WTC11 (cell line): ENCODE data around the gene ACOXL. TPM values are rescaled to one million over a fixed set of nuclear protein-coding genes. Genes with fewer than 3 reads are reported as not detected.
A peak's percentile ranks its signal among the peaks of the same experiment; 100 is the strongest.

Source experiments
- ATAC-seq: fragments of 200-7000 bp; cut with Tn5 transposase; 2 replicates; pipeline ENCODE4 v1.10.0; 2021; ENCODE audit warnings: mild to moderate bottlenecking, moderate library complexity
- CTCF ChIA-PET: fragments of 300-600 bp; sonication (Branson Sonifier 250); formaldehyde crosslinking; loops from one replicate; lab custom pipeline; 2021; ENCODE audit warnings: antibody characterized with exemption; lab: Charles Lee
- POLR2A ChIA-PET: fragments of 350-600 bp; sonication (Branson Sonifier 250); formaldehyde crosslinking; loops from one replicate; lab custom pipeline; 2021; ENCODE audit warnings: antibody characterized with exemption; lab: Charles Lee
- DNase-seq: peaks from one replicate; pipeline ENCODE4 v3.0.0; 2021; ENCODE audit warnings: low spot score
- H3K27ac Mint-ChIP-seq: 2 replicates; pipeline ENCODE4 v1.8.0; 2021; ENCODE audit warnings: mixed read lengths
- H3K27me3 Mint-ChIP-seq: 2 replicates; pipeline ENCODE4 v1.8.0; 2021; ENCODE audit warnings: low read depth, mild to moderate bottlenecking, moderate library complexity, mixed read lengths
- H3K36me3 Mint-ChIP-seq: 2 replicates; pipeline ENCODE4 v1.8.0; 2021; ENCODE audit warnings: mixed read lengths
- H3K4me1 Mint-ChIP-seq: 2 replicates; pipeline ENCODE4 v1.8.0; 2022; ENCODE audit warnings: mixed read lengths
- H3K4me3 Mint-ChIP-seq: 2 replicates; pipeline ENCODE4 v1.8.0; 2021; ENCODE audit warnings: mild to moderate bottlenecking, moderate library complexity, mixed read lengths
- H3K9me3 Mint-ChIP-seq: 2 replicates; pipeline ENCODE4 v1.8.0; 2021; ENCODE audit warnings: mixed read lengths
- AFF4 ChIP-seq: sonication (generic); formaldehyde crosslinking; IDR thresholded peaks from 2 replicates; pipeline ENCODE4 v1.8.1; 2023; ENCODE audit warnings: mild to moderate bottlenecking, missing genetic modification reagents, borderline replicate concordance
- CBFB ChIP-seq: sonication (generic); formaldehyde crosslinking; IDR thresholded peaks from 2 replicates; pipeline ENCODE4 v1.8.1; 2022; ENCODE audit warnings: mild to moderate bottlenecking, low read depth, missing genetic modification reagents
- CTCF ChIP-seq: fragments of 200-600 bp; IDR thresholded peaks from 2 replicates; pipeline ENCODE4 v1.8.0; 2022; ENCODE audit warnings: antibody characterized with exemption
- E2F1 ChIP-seq: sonication (generic); formaldehyde crosslinking; IDR thresholded peaks from 2 replicates; pipeline ENCODE4 v1.8.0; 2022; ENCODE audit warnings: mild to moderate bottlenecking, missing genetic modification reagents
- EMX1 ChIP-seq: fragments of 250-450 bp; sonication (Bioruptor Pico); IDR thresholded peaks from 2 replicates; pipeline ENCODE4 v1.8.0; 2021; ENCODE audit warnings: mild to moderate bottlenecking
- FOXP1 ChIP-seq: sonication (generic); formaldehyde crosslinking; IDR thresholded peaks from 2 replicates; pipeline ENCODE4 v1.8.0; 2022; ENCODE audit warnings: missing genetic modification reagents, mild to moderate bottlenecking, moderate library complexity, borderline replicate concordance
- RORB ChIP-seq: fragments of 250-450 bp; sonication (Bioruptor Pico); IDR thresholded peaks from 2 replicates; pipeline ENCODE4 v1.9.0; 2021; ENCODE audit warnings: mild to moderate bottlenecking
- SMAD4 ChIP-seq: sonication (generic); formaldehyde crosslinking; IDR thresholded peaks from 2 replicates; pipeline ENCODE4 v1.8.0; 2022; ENCODE audit warnings: mild to moderate bottlenecking, missing genetic modification reagents
- SOX15 ChIP-seq: fragments of 250-450 bp; sonication (Bioruptor Pico); IDR thresholded peaks from 2 replicates; pipeline ENCODE4 v1.9.0; 2021; ENCODE audit warnings: mild to moderate bottlenecking
- TCF7 ChIP-seq: sonication (generic); formaldehyde crosslinking; IDR thresholded peaks from 2 replicates; pipeline ENCODE4 v1.8.0; 2022; ENCODE audit warnings: mild to moderate bottlenecking, low read depth, missing genetic modification reagents, moderate library complexity
- TP53 ChIP-seq: sonication (generic); formaldehyde crosslinking; IDR thresholded peaks from 2 replicates; pipeline ENCODE4 v1.8.1; 2023; ENCODE audit warnings: mild to moderate bottlenecking, missing genetic modification reagents
- ZBTB21 ChIP-seq: sonication (generic); formaldehyde crosslinking; IDR thresholded peaks from 2 replicates; pipeline ENCODE4 v1.8.1; 2023; ENCODE audit warnings: mild to moderate bottlenecking, missing genetic modification reagents, borderline replicate concordance
- total RNA-seq: library from RNA; stranded (reverse); gene quantifications from 3 replicates; pipeline ENCODE4 v1.2.3, GENCODE V29; 2021
- TF ChIP-seq, protein P1 (sequence below): sonication (generic); formaldehyde crosslinking; IDR thresholded peaks from 2 replicates; pipeline ENCODE4 v1.8.0; 2023; ENCODE audit warnings: missing genetic modification reagents
- TF ChIP-seq, protein P2 (sequence below): fragments of 250-450 bp; sonication (Bioruptor Pico); IDR thresholded peaks from 2 replicates; pipeline ENCODE4 v1.9.0; 2021; ENCODE audit warnings: mild to moderate bottlenecking
- TF ChIP-seq, protein P3 (sequence below): sonication (generic); formaldehyde crosslinking; IDR thresholded peaks from 2 replicates; pipeline ENCODE4 v1.8.0; 2023; ENCODE audit warnings: missing genetic modification reagents, mild to moderate bottlenecking, borderline replicate concordance

The ACOXL gene
- total RNA-seq, 1 experiment from 2014 or later = 14.9 TPM

- H3K4me3 Mint-ChIP-seq = no peak overlapping the region
- H3K36me3 Mint-ChIP-seq = peaks cover 49% of the 10 kb centered on the region
- no peak overlapping the region for H3K27ac Mint-ChIP-seq
- no peaks in the 10 kb centered on the region for H3K9me3 Mint-ChIP-seq
- CTCF ChIA-PET = no interaction called here
- ATAC-seq (no peak), DNase-seq (no peak)
- TF ChIP-seq AFF4 (CRISPR knock-in tag) = no peak
- TF ChIP-seq SMAD4 (CRISPR knock-in tag) = no peak
- TF ChIP-seq, protein P1, sequence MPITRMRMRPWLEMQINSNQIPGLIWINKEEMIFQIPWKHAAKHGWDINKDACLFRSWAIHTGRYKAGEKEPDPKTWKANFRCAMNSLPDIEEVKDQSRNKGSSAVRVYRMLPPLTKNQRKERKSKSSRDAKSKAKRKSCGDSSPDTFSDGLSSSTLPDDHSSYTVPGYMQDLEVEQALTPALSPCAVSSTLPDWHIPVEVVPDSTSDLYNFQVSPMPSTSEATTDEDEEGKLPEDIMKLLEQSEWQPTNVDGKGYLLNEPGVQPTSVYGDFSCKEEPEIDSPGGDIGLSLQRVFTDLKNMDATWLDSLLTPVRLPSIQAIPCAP (CRISPR knock-in tag) = no peak
- TF ChIP-seq, all 79 proteins: peak for 0
- POLR2A ChIA-PET = no interaction called here
- H3K27me3 Mint-ChIP-seq = no peaks in the 10 kb centered on the region
- peaks cover 20% of the 10 kb centered on the region for H3K4me1 Mint-ChIP-seq
Measured at GRCh38 chr2:111155610-111156009, 423.2 kb downstream of the ACOXL start.

GRCh38 chr2:111156529-111156928, 424.2 kb downstream of the ACOXL start:
- Mint-ChIP-seq H3K27me3 (no peaks in the 10 kb centered on the region), H3K4me3 (no peak overlapping the region)

DNA sequence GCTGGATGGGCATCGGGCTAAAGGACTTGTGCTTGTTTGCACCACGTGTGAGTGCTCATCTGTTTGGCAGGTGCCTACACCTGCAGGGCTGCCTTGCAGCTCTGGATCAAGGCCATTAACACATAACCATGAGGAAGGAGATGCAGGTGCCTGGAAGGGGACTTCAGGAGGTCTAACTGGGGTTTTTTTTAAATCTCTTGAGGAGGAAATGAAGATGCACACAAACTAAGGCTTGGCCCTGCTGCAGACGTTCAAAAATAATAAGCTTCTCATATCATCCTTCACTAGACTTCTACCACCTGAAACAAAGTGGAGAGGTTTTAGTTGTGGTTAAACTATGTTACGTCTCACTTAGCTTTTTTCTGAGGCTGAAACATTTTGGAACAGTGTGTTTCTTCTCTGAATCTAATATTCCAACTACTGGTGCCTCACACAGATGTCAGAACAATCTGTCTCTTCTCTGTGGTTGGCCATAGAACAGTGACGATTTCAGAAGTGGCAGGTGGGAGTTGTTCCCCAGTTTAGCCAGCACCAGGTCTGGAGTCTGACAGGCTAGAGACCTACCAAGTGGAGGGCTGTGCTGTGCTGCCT, 424.8 kb downstream of the ACOXL start:
- DNase-seq (no peak), ATAC-seq (no peak)
- CTCF ChIA-PET = no interaction called here
- POLR2A ChIA-PET = no interaction called here
- no peaks in the 10 kb centered on the region for H3K9me3 Mint-ChIP-seq
- H3K36me3 Mint-ChIP-seq = peaks cover 38% of the 10 kb centered on the region
- peaks cover 21% of the 10 kb centered on the region for H3K4me1 Mint-ChIP-seq
- H3K4me3 Mint-ChIP-seq = no peak overlapping the region
- H3K27ac Mint-ChIP-seq = 0 out of 2 replicates have a peak overlapping the region, but pooled peaks have one; percentile 43
- no peaks in the 10 kb centered on the region for H3K27me3 Mint-ChIP-seq
- TF ChIP-seq FOXP1 (CRISPR knock-in tag) (no peak), CTCF (no peak), CBFB (CRISPR knock-in tag) (no peak), SMAD4 (CRISPR knock-in tag) (no peak), TP53 (CRISPR knock-in tag) (no peak), SOX15 (no peak), EMX1 (CRISPR knock-in tag) (no peak), ZBTB21 (CRISPR knock-in tag) (no peak), TCF7 (CRISPR knock-in tag) (no peak), E2F1 (CRISPR knock-in tag) (no peak)
- TF ChIP-seq, protein P2, sequence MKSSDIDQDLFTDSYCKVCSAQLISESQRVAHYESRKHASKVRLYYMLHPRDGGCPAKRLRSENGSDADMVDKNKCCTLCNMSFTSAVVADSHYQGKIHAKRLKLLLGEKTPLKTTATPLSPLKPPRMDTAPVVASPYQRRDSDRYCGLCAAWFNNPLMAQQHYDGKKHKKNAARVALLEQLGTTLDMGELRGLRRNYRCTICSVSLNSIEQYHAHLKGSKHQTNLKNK (CRISPR knock-in tag) = no peak
- TF ChIP-seq, protein P3, sequence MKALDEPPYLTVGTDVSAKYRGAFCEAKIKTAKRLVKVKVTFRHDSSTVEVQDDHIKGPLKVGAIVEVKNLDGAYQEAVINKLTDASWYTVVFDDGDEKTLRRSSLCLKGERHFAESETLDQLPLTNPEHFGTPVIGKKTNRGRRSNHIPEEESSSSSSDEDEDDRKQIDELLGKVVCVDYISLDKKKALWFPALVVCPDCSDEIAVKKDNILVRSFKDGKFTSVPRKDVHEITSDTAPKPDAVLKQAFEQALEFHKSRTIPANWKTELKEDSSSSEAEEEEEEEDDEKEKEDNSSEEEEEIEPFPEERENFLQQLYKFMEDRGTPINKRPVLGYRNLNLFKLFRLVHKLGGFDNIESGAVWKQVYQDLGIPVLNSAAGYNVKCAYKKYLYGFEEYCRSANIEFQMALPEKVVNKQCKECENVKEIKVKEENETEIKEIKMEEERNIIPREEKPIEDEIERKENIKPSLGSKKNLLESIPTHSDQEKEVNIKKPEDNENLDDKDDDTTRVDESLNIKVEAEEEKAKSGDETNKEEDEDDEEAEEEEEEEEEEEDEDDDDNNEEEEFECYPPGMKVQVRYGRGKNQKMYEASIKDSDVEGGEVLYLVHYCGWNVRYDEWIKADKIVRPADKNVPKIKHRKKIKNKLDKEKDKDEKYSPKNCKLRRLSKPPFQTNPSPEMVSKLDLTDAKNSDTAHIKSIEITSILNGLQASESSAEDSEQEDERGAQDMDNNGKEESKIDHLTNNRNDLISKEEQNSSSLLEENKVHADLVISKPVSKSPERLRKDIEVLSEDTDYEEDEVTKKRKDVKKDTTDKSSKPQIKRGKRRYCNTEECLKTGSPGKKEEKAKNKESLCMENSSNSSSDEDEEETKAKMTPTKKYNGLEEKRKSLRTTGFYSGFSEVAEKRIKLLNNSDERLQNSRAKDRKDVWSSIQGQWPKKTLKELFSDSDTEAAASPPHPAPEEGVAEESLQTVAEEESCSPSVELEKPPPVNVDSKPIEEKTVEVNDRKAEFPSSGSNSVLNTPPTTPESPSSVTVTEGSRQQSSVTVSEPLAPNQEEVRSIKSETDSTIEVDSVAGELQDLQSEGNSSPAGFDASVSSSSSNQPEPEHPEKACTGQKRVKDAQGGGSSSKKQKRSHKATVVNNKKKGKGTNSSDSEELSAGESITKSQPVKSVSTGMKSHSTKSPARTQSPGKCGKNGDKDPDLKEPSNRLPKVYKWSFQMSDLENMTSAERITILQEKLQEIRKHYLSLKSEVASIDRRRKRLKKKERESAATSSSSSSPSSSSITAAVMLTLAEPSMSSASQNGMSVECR (CRISPR knock-in tag) = no peak

More at GRCh38 chr2:111156529-111156928, 424.2 kb downstream of the ACOXL start:
- ATAC-seq = no peak
- TF ChIP-seq SMAD4 (CRISPR knock-in tag) (no peak), RORB (no peak), TCF7 (CRISPR knock-in tag) (no peak)
- TF ChIP-seq, protein P2 (CRISPR knock-in tag) = no peak
- TF ChIP-seq, all 79 proteins: peak for 0
- ChIA-PET CTCF (no interaction called here), POLR2A (no interaction called here)
- Mint-ChIP-seq H3K9me3 (no peaks in the 10 kb centered on the region), H3K36me3 (peaks cover 44% of the 10 kb centered on the region), H3K27ac (no peak overlapping the region), H3K4me1 (peaks cover 20% of the 10 kb centered on the region)
- DNase-seq = no peak
